ENCODE data around the gene RRAD. TPM values are rescaled to one million over a fixed set of nuclear protein-coding genes. Genes with fewer than 3 reads are reported as not detected.
A peak's percentile ranks its signal among the peaks of the same experiment; 100 is the strongest.

RRAD gene
- total RNA-seq, 6 experiments from 2014 or later, result 0.51 to 7.7 (median 3.0) TPM; not detected in 1

- H3K36me3 ChIP-seq, result peaks cover 9 to 49% (median 30%) of the 10 kb centered on the region in 4 donors
- no peak for TF ChIP-seq POLR2A (IDR thresholded peaks at IDR 0.05)
- TF ChIP-seq, protein P1, sequence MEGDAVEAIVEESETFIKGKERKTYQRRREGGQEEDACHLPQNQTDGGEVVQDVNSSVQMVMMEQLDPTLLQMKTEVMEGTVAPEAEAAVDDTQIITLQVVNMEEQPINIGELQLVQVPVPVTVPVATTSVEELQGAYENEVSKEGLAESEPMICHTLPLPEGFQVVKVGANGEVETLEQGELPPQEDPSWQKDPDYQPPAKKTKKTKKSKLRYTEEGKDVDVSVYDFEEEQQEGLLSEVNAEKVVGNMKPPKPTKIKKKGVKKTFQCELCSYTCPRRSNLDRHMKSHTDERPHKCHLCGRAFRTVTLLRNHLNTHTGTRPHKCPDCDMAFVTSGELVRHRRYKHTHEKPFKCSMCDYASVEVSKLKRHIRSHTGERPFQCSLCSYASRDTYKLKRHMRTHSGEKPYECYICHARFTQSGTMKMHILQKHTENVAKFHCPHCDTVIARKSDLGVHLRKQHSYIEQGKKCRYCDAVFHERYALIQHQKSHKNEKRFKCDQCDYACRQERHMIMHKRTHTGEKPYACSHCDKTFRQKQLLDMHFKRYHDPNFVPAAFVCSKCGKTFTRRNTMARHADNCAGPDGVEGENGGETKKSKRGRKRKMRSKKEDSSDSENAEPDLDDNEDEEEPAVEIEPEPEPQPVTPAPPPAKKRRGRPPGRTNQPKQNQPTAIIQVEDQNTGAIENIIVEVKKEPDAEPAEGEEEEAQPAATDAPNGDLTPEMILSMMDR (IDR thresholded peaks at IDR 0.05), result no peak
- no peak for ATAC-seq
- H3K27ac ChIP-seq, result no peak overlapping the region
- H3K27me3 ChIP-seq, result no peaks in the 10 kb centered on the region
- no peak for DNase-seq
- intact Hi-C loops (cut with DNase I), result loop anchor here in 1 of 2 donors (5.0 kb wide), 1 partner anchor 47 kb away; no protein-coding TSS in a partner anchor
- H3K9me3 ChIP-seq, result no peaks in the 10 kb centered on the region
- peaks cover 0 to 23% (median 9%) of the 10 kb centered on the region in 4 donors for H3K4me1 ChIP-seq
- H3K4me3 ChIP-seq, result no peak overlapping the region
- 81% methylated on average over 5 of the region's 5 CpGs for WGBS (ENCODE audit: insufficient coverage, low coverage, low lambda C conversion rate, missing lambda C conversion rate)
Observed at GRCh38 chr16:66944054-66944441, 18.7 kb upstream of the RRAD start.

GRCh38 chr16:66943426-66944053 is 18.2 kb upstream of the RRAD start:
- intact Hi-C loops (cut with DNase I), result loop anchor here in 1 of 2 donors (5.0 kb wide), 1 partner anchor 46 kb away; no protein-coding TSS in a partner anchor
- Histone ChIP-seq H3K9me3 (no peaks in the 10 kb centered on the region), H3K27me3 (no peaks in the 10 kb centered on the region), H3K27ac (no peak overlapping the region), H3K36me3 (peaks cover 9 to 53% (median 33%) of the 10 kb centered on the region in 4 donors), H3K4me1 (peaks cover 0 to 23% (median 9%) of the 10 kb centered on the region in 4 donors), H3K4me3 (no peak overlapping the region)
- no peak for ATAC-seq
- 80% methylated on average over 1 of the region's 15 CpGs for WGBS (ENCODE audit: insufficient coverage, low coverage, low lambda C conversion rate, missing lambda C conversion rate)
- DNase-seq, result no peak
- TF ChIP-seq, protein P1 (IDR thresholded peaks at IDR 0.05), result no peak
- no peak for TF ChIP-seq POLR2A (IDR thresholded peaks at IDR 0.05)

DNA sequence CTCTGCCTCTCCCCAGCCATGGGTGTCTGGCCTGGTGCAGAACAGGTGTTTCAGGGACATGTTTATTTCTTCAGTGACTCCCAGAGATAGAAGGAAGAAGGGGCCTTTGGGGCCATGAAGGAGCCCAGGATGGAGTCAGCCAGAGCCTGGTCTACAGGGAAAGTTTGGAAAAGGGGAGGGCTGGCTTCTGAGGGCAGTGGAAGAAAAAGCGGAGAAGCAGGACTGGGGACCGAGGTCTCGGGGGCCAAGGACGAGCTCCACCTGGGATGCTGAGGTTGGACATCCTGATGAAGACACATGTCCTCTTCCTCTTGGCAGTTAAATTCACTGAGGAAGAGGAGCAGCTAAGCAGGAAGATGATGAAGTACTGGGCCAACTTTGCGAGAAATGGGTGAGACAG is 17.6 kb upstream of the RRAD start:
- Histone ChIP-seq H3K27ac (no peak overlapping the region), H3K36me3 (peaks cover 9 to 58% (median 38%) of the 10 kb centered on the region in 4 donors), H3K4me1 (peaks cover 0 to 26% (median 10%) of the 10 kb centered on the region in 4 donors), H3K9me3 (no peaks in the 10 kb centered on the region), H3K27me3 (no peaks in the 10 kb centered on the region), H3K4me3 (no peak overlapping the region)
- TF ChIP-seq, protein P1 (IDR thresholded peaks at IDR 0.05), result no peak
- TF ChIP-seq POLR2A (IDR thresholded peaks at IDR 0.05), result no peak
- ATAC-seq (no peak), DNase-seq (no peak)
- intact Hi-C loops (cut with DNase I), result loop anchor here in 1 of 2 donors (5.0 kb wide), 1 partner anchor 46 kb away; no protein-coding TSS in a partner anchor
- WGBS (ENCODE audit: insufficient coverage, low coverage, low lambda C conversion rate, missing lambda C conversion rate), result 100% methylated on average over 1 of the region's 5 CpGs

DNA sequence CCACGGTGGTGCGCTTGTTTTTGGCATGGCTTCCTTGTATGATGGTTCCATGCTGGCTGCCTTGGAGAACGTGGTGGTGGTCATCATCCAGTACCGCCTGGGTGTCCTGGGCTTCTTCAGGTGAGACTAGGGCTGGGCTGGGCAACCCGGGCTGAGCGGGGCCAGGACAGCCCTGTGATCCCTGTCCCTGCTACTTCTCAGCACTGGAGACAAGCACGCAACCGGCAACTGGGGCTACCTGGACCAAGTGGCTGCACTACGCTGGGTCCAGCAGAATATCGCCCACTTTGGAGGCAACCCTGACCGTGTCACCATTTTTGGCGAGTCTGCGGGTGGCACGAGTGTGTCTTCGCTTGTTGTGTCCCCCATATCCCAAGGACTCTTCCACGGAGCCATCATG is 14.9 kb upstream of the RRAD start:
- Histone ChIP-seq H3K36me3 (peaks cover 9 to 58% (median 39%) of the 10 kb centered on the region in 4 donors), H3K4me3 (no peak overlapping the region), H3K27ac (no peak overlapping the region), H3K9me3 (no peaks in the 10 kb centered on the region), H3K27me3 (no peaks in the 10 kb centered on the region), H3K4me1 (peaks cover 0 to 31% (median 15%) of the 10 kb centered on the region in 4 donors)
- intact Hi-C loops (cut with DNase I), result loop anchor here in 1 of 2 donors (5.0 kb wide), 1 partner anchor 43 kb away; no protein-coding TSS in a partner anchor
- no CpG with 5 or more reads among the region's 16 CpGs for WGBS (ENCODE audit: insufficient coverage, low coverage, low lambda C conversion rate, missing lambda C conversion rate)
- ATAC-seq (no peak), DNase-seq (peak in 1 of 3 donors; percentile 43)
- TF ChIP-seq, protein P1 (IDR thresholded peaks at IDR 0.05), result no peak
- no peak for TF ChIP-seq POLR2A (IDR thresholded peaks at IDR 0.05)
